GM12878 (cell line): ENCODE results near the gene CTXND2. TPM values are rescaled to one million over a fixed set of nuclear protein-coding genes. Genes with fewer than 3 reads are reported as not detected.

Experiments
- ATAC-seq: fragments of 200-7000 bp; cut with Tn5 transposase; 3 replicates; pipeline ENCODE4 v1.9.1; 2020; ENCODE audit warnings: mild to moderate bottlenecking, moderate library complexity
- BruUV-seq: library from RNA; stranded (reverse); fragments of 400-500 nt; replicated peaks from 2 replicates; lab custom pipeline; 2021; lab: Mats Ljungman, UMichigan
- CTCF ChIA-PET: fragments of 300-600 bp; sonication (Branson Sonifier 250); formaldehyde crosslinking; extraction: SDS; loops from one replicate; lab custom pipeline; 2021; ENCODE audit warnings: inconsistent platforms; lab: Yijun Ruan, JAX
- POLR2A ChIA-PET: fragments of 350-600 bp; formaldehyde crosslinking; extraction: SDS; loops from one replicate; lab custom pipeline; 2021; ENCODE audit warnings: inconsistent platforms; lab: Charles Lee
- RAD21 ChIA-PET: fragments of 300-600 bp; sonication (Branson Sonifier 250); formaldehyde crosslinking; loops from one replicate; lab custom pipeline; 2023; ENCODE audit warnings: antibody characterized with exemption; ENCODE audit not compliant: unreplicated experiment; lab: Charles Lee
- SMC1A ChIA-PET: fragments of 300-600 bp; sonication (Branson Sonifier 250); formaldehyde crosslinking; loops from one replicate; lab custom pipeline; 2023; ENCODE audit not compliant: unreplicated experiment, uncharacterized antibody; lab: Charles Lee
- DNase-seq: peaks from one replicate; pipeline ENCODE4 v3.0.0-alpha.2; 2011; ENCODE audit warnings: low read depth, low spot score
- FAIRE-seq: peaks from 3 replicates; lab custom pipeline; 2011; peaks lifted over from hg19 to GRCh38; lab: Jason Lieb, UNC
- H2AFZ ChIP-seq: 2 replicates; pipeline ENCODE4 v1.6.0; 2011; ENCODE audit warnings: low read depth, low read length, control low read depth; ENCODE audit not compliant: control insufficient read depth
- H3K27ac ChIP-seq: 2 replicates; pipeline ENCODE4 v1.5.1; 2011; ENCODE audit warnings: control low read depth; ENCODE audit not compliant: control insufficient read depth, insufficient read depth
- H3K27me3 ChIP-seq, 2 experiments: replicated peaks in 1 of 2; 2 replicates each; pipeline versions ENCODE4 v1.6.0 to v1.6.1; 2011; ENCODE audit warnings: low read length in 1 of 2; ENCODE audit not compliant: control insufficient read depth in 2 of 2, insufficient read depth in 2 of 2
- H3K36me3 ChIP-seq, 2 experiments: 2 replicates each; pipeline ENCODE4 v1.5.1; 2011; ENCODE audit warnings: low read length in 1 of 2; ENCODE audit not compliant: control insufficient read depth in 2 of 2, insufficient read depth in 2 of 2
- H3K4me1 ChIP-seq: 2 replicates; pipeline ENCODE4 v1.6.1; 2011; ENCODE audit warnings: mild to moderate bottlenecking, low read length, moderate library complexity, mixed read lengths; ENCODE audit not compliant: control insufficient read depth, insufficient read depth
- H3K4me2 ChIP-seq: 2 replicates; pipeline ENCODE4 v1.6.0; 2011; ENCODE audit warnings: control low read depth; ENCODE audit not compliant: control insufficient read depth, insufficient read depth
- H3K4me3 ChIP-seq: fragments of 200-600 bp; sonication (generic); 2 replicates; pipeline ENCODE4 v1.5.1; 2016
- H3K79me2 ChIP-seq: 2 replicates; pipeline ENCODE4 v1.6.0; 2011; ENCODE audit warnings: low read length; ENCODE audit not compliant: control insufficient read depth, insufficient read depth
- H3K9ac ChIP-seq: 2 replicates; pipeline ENCODE4 v1.8.0; 2011; ENCODE audit warnings: low read length, control low read depth, mixed read lengths; ENCODE audit not compliant: control insufficient read depth, insufficient read depth
- H3K9me3 ChIP-seq: replicated peaks from 3 replicates; pipeline ENCODE4 v1.5.1; 2011; ENCODE audit warnings: mild to moderate bottlenecking, low read length; ENCODE audit not compliant: control insufficient read depth, insufficient read depth
- H4K20me1 ChIP-seq: 2 replicates; pipeline ENCODE4 v1.6.0; 2011; ENCODE audit not compliant: control insufficient read depth, insufficient read depth
- IKZF1 ChIP-seq: fragments of 450-650 bp; conservative IDR thresholded peaks from 2 replicates; pipeline ENCODE4 v1.6.1; 2017; ENCODE audit warnings: antibody characterized with exemption, mild to moderate bottlenecking
- IRF4 ChIP-seq: IDR thresholded peaks from 2 replicates; pipeline ENCODE4 v1.6.1; 2011; ENCODE audit warnings: low read depth, low read length
- LARP7 ChIP-seq: fragments of 450-650 bp; IDR thresholded peaks from 2 replicates; pipeline ENCODE4 v1.6.1; 2017; ENCODE audit warnings: mild to moderate bottlenecking
- RBBP5 ChIP-seq: fragments of 200-600 bp; sonication (generic); conservative IDR thresholded peaks from 2 replicates; pipeline ENCODE4 v1.6.1; 2016
- RFX5 ChIP-seq: IDR thresholded peaks from 2 replicates; pipeline ENCODE4 v1.6.1; 2011; ENCODE audit warnings: low read depth, low read length, improper control_type of control experiment
- ZBTB40 ChIP-seq: fragments of 450-650 bp; IDR thresholded peaks from 2 replicates; pipeline ENCODE4 v1.6.1; 2016; ENCODE audit warnings: mild to moderate bottlenecking, moderate library complexity, borderline replicate concordance
- WGBS: methylation state at CpG from one replicate; pipeline ENCODE4 v1.1.6; 2016; ENCODE audit warnings: low lambda C conversion rate; ENCODE audit not compliant: insufficient replicate concordance, insufficient coverage; ENCODE audit errors: missing lambda C conversion rate; 5-methylcytosine and 5-hydroxymethylcytosine counted together
- in situ Hi-C: fragments of 300-500 bp; cut with MboI; formaldehyde crosslinking; loops from 9 replicates; pipeline ENCODE4 v1.14.3; 2018; ENCODE audit warnings: mixed read lengths
- intact Hi-C: fragments of 100-400 bp; cut with micrococcal nuclease; formaldehyde crosslinking; loops from one replicate; pipeline ENCODE4 v1.14.2; 2022; ENCODE audit not compliant: unreplicated experiment
- polyA plus RNA-seq, 11 experiments: library from polyadenylated mRNA; depleted of rRNA in 4 of 11; unstranded in 6 of 11; stranded (reverse) in 5 of 11; fragments of >200 nt; fragmentation: Nextera tagmentation in 4 of 11; fragmentation: Illumina TruSeq in 1 of 11; extraction: Ambion mirVana in 4 of 11; extraction: Trizol in 1 of 11; gene quantifications; 1 replicate in 1 of 11; 2 replicates in 10 of 11; pipeline versions ENCODE4 v1.2.1 to v1.2.3, GENCODE V29; 2011 to 2016; ENCODE audit warnings: inconsistent platforms in 2 of 11, missing spikeins in 2 of 11, low read depth in 1 of 11
- total RNA-seq, 4 experiments: library from RNA; depleted of rRNA in 3 of 4; stranded (reverse); fragments of >200 nt in 3 of 4; fragmentation: Illumina TruSeq in 1 of 4; extraction: Trizol in 1 of 4; gene quantifications; 2 replicates each; pipeline versions ENCODE4 v1.2.1 to v1.2.3, GENCODE V29; 2013 to 2021
- TF ChIP-seq, protein P1 (sequence below): fragments of 450-650 bp; IDR thresholded peaks from 2 replicates; pipeline ENCODE4 v1.6.1; 2017; ENCODE audit warnings: low read depth, mild to moderate bottlenecking, moderate library complexity
- TF ChIP-seq, protein P2 (sequence below): fragments of 450-650 bp; formaldehyde crosslinking; IDR thresholded peaks from 2 replicates; pipeline ENCODE4 v1.4.0; 2022; ENCODE audit warnings: mild to moderate bottlenecking, moderate library complexity

CTXND2 gene
- total and polyA plus RNA-seq, 10 of the 15 experiments (the other 5 are each of a cell fraction or from before 2014, with no cell fraction given) = not detected

DNA sequence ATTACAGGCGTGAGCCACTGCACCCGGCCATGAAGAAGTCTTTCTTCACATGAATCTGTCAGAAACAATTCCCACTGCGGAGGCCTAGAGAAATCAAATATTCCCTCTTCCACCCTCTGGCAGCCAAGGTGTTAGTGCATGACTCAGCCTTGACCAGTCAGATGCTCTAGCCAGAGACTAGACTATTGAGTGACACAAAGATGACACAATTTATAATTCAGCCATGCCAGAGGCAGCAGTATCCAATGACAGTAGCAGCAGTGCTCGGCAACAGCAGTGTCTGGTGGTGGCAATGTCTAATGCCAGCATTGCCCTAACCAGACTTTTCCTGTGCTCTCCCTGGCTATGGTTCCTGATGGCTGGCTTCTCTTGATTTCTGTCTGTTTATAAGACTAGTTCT is 8.7 kb downstream of the CTXND2 start:
- no peak for DNase-seq
- ChIA-PET RAD21 (no interaction called here), SMC1A (no interaction called here)
- 89% methylated on average over 4 of the region's 4 CpGs for WGBS
- H3K79me2 ChIP-seq = no peaks in the 10 kb centered on the region
- no peaks in the 10 kb centered on the region; the same call in 2 of the 3 replicates for H3K9me3 ChIP-seq
- H3K4me3 ChIP-seq = no peak overlapping the region
- peaks cover 2% of the 10 kb centered on the region for H3K4me1 ChIP-seq
- H3K4me2 ChIP-seq = no peak overlapping the region
- no peak overlapping the region for H3K27ac ChIP-seq
- in situ Hi-C loops = no loop called here
- intact Hi-C loops = no loop called here
- H3K27me3 ChIP-seq = no peaks in the 10 kb centered on the region
- no peaks in the 10 kb centered on the region for H3K36me3 ChIP-seq
- no peak overlapping the region for H3K9ac ChIP-seq
- H4K20me1 ChIP-seq = no peaks in the 10 kb centered on the region
- ATAC-seq = no peak
- no peak for FAIRE-seq
- TF ChIP-seq IRF4 (no peak), IKZF1 (no peak), RFX5 (no peak), ZBTB40 (no peak), LARP7 (no peak), RBBP5 (no peak)
- TF ChIP-seq, protein P1, sequence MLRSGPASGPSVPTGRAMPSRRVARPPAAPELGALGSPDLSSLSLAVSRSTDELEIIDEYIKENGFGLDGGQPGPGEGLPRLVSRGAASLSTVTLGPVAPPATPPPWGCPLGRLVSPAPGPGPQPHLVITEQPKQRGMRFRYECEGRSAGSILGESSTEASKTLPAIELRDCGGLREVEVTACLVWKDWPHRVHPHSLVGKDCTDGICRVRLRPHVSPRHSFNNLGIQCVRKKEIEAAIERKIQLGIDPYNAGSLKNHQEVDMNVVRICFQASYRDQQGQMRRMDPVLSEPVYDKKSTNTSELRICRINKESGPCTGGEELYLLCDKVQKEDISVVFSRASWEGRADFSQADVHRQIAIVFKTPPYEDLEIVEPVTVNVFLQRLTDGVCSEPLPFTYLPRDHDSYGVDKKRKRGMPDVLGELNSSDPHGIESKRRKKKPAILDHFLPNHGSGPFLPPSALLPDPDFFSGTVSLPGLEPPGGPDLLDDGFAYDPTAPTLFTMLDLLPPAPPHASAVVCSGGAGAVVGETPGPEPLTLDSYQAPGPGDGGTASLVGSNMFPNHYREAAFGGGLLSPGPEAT = no peak
- TF ChIP-seq, protein P2, sequence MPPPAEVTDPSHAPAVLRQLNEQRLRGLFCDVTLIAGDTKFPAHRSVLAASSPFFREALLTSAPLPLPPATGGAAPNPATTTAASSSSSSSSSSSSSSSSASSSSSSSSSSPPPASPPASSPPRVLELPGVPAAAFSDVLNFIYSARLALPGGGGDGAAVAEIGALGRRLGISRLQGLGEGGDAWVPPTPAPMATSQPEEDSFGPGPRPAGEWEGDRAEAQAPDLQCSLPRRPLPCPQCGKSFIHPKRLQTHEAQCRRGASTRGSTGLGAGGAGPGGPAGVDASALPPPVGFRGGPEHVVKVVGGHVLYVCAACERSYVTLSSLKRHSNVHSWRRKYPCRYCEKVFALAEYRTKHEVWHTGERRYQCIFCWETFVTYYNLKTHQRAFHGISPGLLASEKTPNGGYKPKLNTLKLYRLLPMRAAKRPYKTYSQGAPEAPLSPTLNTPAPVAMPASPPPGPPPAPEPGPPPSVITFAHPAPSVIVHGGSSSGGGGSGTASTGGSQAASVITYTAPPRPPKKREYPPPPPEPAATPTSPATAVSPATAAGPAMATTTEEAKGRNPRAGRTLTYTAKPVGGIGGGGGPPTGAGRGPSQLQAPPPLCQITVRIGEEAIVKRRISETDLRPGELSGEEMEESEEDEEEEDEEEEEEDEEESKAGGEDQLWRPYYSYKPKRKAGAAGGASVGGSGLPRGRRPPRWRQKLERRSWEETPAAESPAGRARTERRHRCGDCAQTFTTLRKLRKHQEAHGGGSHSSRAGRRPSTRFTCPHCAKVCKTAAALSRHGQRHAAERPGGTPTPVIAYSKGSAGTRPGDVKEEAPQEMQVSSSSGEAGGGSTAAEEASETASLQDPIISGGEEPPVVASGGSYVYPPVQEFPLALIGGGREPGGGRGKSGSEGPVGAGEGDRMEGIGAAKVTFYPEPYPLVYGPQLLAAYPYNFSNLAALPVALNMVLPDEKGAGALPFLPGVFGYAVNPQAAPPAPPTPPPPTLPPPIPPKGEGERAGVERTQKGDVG = no peak
- TF ChIP-seq, all 136 proteins: peak for 0
- POLR2A ChIA-PET = no interaction called here
- CTCF ChIA-PET = interaction anchor here (0.6 to 2.7 kb wide), 2 partner anchors 26 to 324 kb away, joined by 3 to 9 read pairs; no protein-coding TSS in a partner anchor
- BruUV-seq = no TSS peak
- no peak overlapping the region for H2AFZ ChIP-seq
